K562 (cell line): ENCODE results near the gene AQP2. TPM values are rescaled to one million over a fixed set of nuclear protein-coding genes. Genes with fewer than 3 reads are reported as not detected.

ENCODE experiments used
- ATAC-seq: fragments of 200-7000 bp; cut with Tn5 transposase; 3 replicates; pipeline ENCODE4 v1.9.1; 2020; ENCODE audit warnings: moderate library complexity
- BruUV-seq: library from RNA; stranded (reverse); fragments of 400-500 nt; replicated peaks from 2 replicates; lab custom pipeline; 2021; lab: Mats Ljungman, UMichigan
- CTCF ChIA-PET: fragments of 300-600 bp; formaldehyde crosslinking; extraction: SDS; loops from one replicate; lab custom pipeline; 2021; ENCODE audit warnings: low intra/inter-chr PET ratio; lab: Yijun Ruan, JAX
- POLR2A ChIA-PET: fragments of 300-600, 350-650 bp; sonication (Branson Sonifier 250); formaldehyde crosslinking; extraction: SDS; loops from one replicate; lab custom pipeline; 2021; ENCODE audit warnings: antibody characterized with exemption, inconsistent platforms; lab: Yijun Ruan, JAX
- DNase-seq, 4 experiments: peaks; one replicate each; pipeline versions ENCODE4 v3.0.0 to v3.0.0-alpha.2; 2011 to 2018; ENCODE audit warnings: low spot score in 3 of 4, mixed read lengths in 3 of 4; ENCODE audit errors: extremely low read depth in 1 of 4
- FAIRE-seq: peaks from 2 replicates; lab custom pipeline; 2011; peaks lifted over from hg19 to GRCh38; lab: Jason Lieb, UNC
- H2AFZ ChIP-seq: 2 replicates; pipeline ENCODE4 v1.6.0; 2011; ENCODE audit warnings: low read depth, low read length, control low read depth, inconsistent platforms
- H3K27ac ChIP-seq: fragments of 200-600 bp; 3 replicates; pipeline ENCODE4 v1.8.0; 2011; ENCODE audit warnings: low read depth, mild to moderate bottlenecking, control low read depth, inconsistent platforms, low read length, moderate library complexity, mixed read lengths; ENCODE audit errors: extremely low read depth
- H3K27me3 ChIP-seq, 2 experiments: fragments of 300-600 bp in 1 of 2; 2 replicates in 1 of 2; 3 replicates in 1 of 2; pipeline versions ENCODE4 v1.6.0 to v1.8.0; 2011; ENCODE audit warnings: inconsistent platforms in 2 of 2, low read length in 2 of 2, mild to moderate bottlenecking in 1 of 2, mixed read lengths in 1 of 2, moderate library complexity in 1 of 2; ENCODE audit not compliant: control insufficient read depth in 2 of 2, insufficient read depth in 2 of 2
- H3K36me3 ChIP-seq: fragments of 300-600 bp; 3 replicates; pipeline ENCODE4 v1.8.0; 2011; ENCODE audit warnings: mild to moderate bottlenecking, low read length, inconsistent platforms; ENCODE audit not compliant: control insufficient read depth, insufficient read depth
- H3K4me1 ChIP-seq, 2 experiments: fragments of 200-600 bp in 1 of 2; replicated peaks in 1 of 2; 2 replicates in 1 of 2; 3 replicates in 1 of 2; pipeline versions ENCODE4 v1.5.1 to v1.8.0; 2011; ENCODE audit warnings: inconsistent platforms in 2 of 2, low read length in 2 of 2, mild to moderate bottlenecking in 1 of 2, mixed read lengths in 1 of 2, moderate library complexity in 1 of 2; ENCODE audit not compliant: control insufficient read depth in 2 of 2, insufficient read depth in 2 of 2
- H3K4me2 ChIP-seq: 2 replicates; pipeline ENCODE4 v1.6.1; 2011; ENCODE audit warnings: low read length, control low read depth, inconsistent platforms, mixed read lengths; ENCODE audit not compliant: insufficient read depth
- H3K4me3 ChIP-seq: fragments of 200-600 bp; sonication (generic), shearing (Covaris generic); 2 replicates; pipeline ENCODE4 v1.5.1; 2016; ENCODE audit warnings: control low read depth, inconsistent platforms
- H3K79me2 ChIP-seq: fragments of 200-600 bp; 3 replicates; pipeline ENCODE4 v1.8.0; 2011; ENCODE audit warnings: low read length, inconsistent platforms; ENCODE audit not compliant: control insufficient read depth, insufficient read depth
- H3K9ac ChIP-seq, 2 experiments: 2 replicates each; pipeline versions ENCODE4 v1.6.0 to v1.6.1; 2011; ENCODE audit warnings: low read depth in 2 of 2, low read length in 2 of 2, control low read depth in 1 of 2, inconsistent platforms in 1 of 2, mild to moderate bottlenecking in 1 of 2, mixed read lengths in 1 of 2; ENCODE audit not compliant: insufficient read depth in 1 of 2
- H3K9me1 ChIP-seq: one replicate; pipeline ENCODE4 v1.6.0; 2011; ENCODE audit warnings: inconsistent platforms, mild to moderate bottlenecking, low read length, moderate library complexity; ENCODE audit not compliant: control insufficient read depth, insufficient read depth
- H3K9me3 ChIP-seq: replicated peaks from 2 replicates; pipeline ENCODE4 v1.5.1; 2011; ENCODE audit warnings: low read depth, low read length, inconsistent platforms; ENCODE audit not compliant: control insufficient read depth, insufficient read depth
- H4K20me1 ChIP-seq: replicated peaks from 2 replicates; pipeline ENCODE4 v1.6.1; 2011; ENCODE audit warnings: low read length, inconsistent platforms, mixed read lengths; ENCODE audit not compliant: control insufficient read depth, insufficient read depth
- BHLHE40 ChIP-seq: IDR thresholded peaks from 2 replicates; pipeline ENCODE4 v1.6.1; 2011; ENCODE audit warnings: low read length, improper control_type of control experiment
- KHSRP ChIP-seq: fragments of 450-650 bp; IDR thresholded peaks from 2 replicates; pipeline ENCODE4 v1.6.1; 2017
- ZBTB33 ChIP-seq: sonication (generic); formaldehyde crosslinking; IDR thresholded peaks from 2 replicates; pipeline ENCODE4 v1.8.1; 2023; ENCODE audit warnings: mild to moderate bottlenecking, missing genetic modification reagents
- ZFPM2 ChIP-seq: fragments of 250-450 bp; sonication (Bioruptor Pico); IDR thresholded peaks from 2 replicates; pipeline ENCODE4 v1.5.1; 2022; ENCODE audit warnings: mild to moderate bottlenecking
- ZNF347 ChIP-seq: fragments of 450-650 bp; formaldehyde crosslinking; IDR thresholded peaks from 2 replicates; pipeline ENCODE4 v1.4.0; 2020; ENCODE audit warnings: low read depth, mild to moderate bottlenecking, moderate library complexity
- WGBS: fragments of 100-300 bp; shearing (Covaris generic); methylation state at CpG from one replicate; pipeline ENCODE4 v1.1.6; 2016; ENCODE audit warnings: low coverage, mixed read lengths; ENCODE audit not compliant: insufficient coverage; ENCODE audit errors: missing lambda C conversion rate; 5-methylcytosine and 5-hydroxymethylcytosine counted together
- in situ Hi-C: fragments of 300-500 bp; cut with MboI; formaldehyde crosslinking; loops from 4 replicates; pipeline ENCODE4 v1.15.0; 2018; ENCODE audit warnings: inconsistent platforms, mixed read lengths
- intact Hi-C: fragments of 100-400 bp; cut with micrococcal nuclease; formaldehyde crosslinking; loops from 2 replicates; pipeline ENCODE4 v1.14.2; 2022
- polyA plus RNA-seq, 8 experiments: library from polyadenylated mRNA; depleted of rRNA in 4 of 8; stranded (reverse) in 5 of 8; unstranded in 3 of 8; fragments of >200 nt; fragmentation: Nextera tagmentation in 2 of 8; fragmentation: Illumina TruSeq in 1 of 8; extraction: Ambion mirVana in 2 of 8; extraction: Trizol in 1 of 8; gene quantifications; 2 replicates each; pipeline versions ENCODE4 v1.2.1 to v1.2.3, GENCODE V29; 2011 to 2014; ENCODE audit warnings: inconsistent platforms in 1 of 8, missing spikeins in 1 of 8
- total RNA-seq, 7 experiments: library from RNA; depleted of rRNA in 6 of 7; stranded (reverse); fragments of >200 nt in 6 of 7; fragmentation: Illumina TruSeq in 2 of 7; extraction: Trizol in 2 of 7; gene quantifications; 2 replicates each; pipeline versions ENCODE4 v1.2.1 to v1.2.3, GENCODE V29; 2011 to 2021; ENCODE audit warnings: low replicate concordance in 1 of 7
- TF ChIP-seq, protein P1 (sequence below): sonication (generic); formaldehyde crosslinking; IDR thresholded peaks from 2 replicates; pipeline ENCODE4 v1.5.0; 2020; ENCODE audit warnings: missing genetic modification reagents
- TF ChIP-seq, protein P2 (sequence below): sonication (generic); formaldehyde crosslinking; IDR thresholded peaks from 2 replicates; pipeline ENCODE4 v1.9.0; 2022; ENCODE audit warnings: mild to moderate bottlenecking, missing genetic modification reagents
- TF ChIP-seq, protein P3 (sequence below), 2 experiments: fragments of 450-650 bp in 1 of 2; IDR thresholded peaks; 2 replicates each; pipeline ENCODE4 v1.6.1; 2011 to 2017; ENCODE audit warnings: low read depth in 2 of 2, antibody characterized with exemption in 1 of 2, borderline replicate concordance in 1 of 2, low read length in 1 of 2, mild to moderate bottlenecking in 1 of 2, mixed read lengths in 1 of 2; ENCODE audit not compliant: control insufficient read depth in 1 of 2

AQP2 gene
- total and polyA plus RNA-seq, 9 of the 15 experiments (the other 6 are each of a cell fraction or from before 2014, with no cell fraction given): not detected

DNA sequence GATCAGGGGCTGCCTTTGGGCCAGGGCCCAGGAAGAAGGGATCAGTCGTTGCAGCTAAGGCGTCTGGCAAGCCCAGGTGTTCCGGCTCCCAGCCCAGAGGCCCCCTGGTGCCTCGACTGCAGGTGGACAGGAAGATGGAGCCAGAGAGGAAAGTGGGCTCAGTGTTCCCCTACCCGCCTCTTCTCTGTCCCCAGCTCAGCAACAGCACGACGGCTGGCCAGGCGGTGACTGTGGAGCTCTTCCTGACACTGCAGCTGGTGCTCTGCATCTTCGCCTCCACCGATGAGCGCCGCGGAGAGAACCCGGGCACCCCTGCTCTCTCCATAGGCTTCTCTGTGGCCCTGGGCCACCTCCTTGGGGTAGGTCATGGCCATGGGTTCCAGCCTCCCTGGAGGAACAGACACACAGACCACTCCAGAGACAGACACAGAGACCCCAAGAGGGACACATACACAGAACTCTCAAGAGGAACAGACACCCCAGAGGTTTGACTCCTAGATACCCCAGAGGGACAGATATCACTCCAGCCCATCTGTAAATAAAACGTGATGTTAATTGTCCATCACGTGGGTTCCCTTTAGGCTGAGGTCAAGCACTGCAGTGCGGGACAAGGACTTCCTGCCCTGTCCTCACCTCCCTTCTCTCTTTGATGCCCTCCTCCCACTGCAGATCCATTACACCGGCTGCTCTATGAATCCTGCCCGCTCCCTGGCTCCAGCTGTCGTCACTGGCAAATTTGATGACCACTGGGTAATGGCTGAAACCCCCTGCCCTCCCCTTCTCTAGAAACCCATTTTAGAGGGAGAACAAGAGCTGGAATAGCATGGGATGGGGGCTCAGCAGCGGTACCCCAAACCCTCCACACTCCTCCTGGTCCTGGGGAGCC lies 3.7 kb downstream of the AQP2 start:
- BruUV-seq: no TSS peak
- H3K9me1 ChIP-seq: no peaks in the 10 kb centered on the region
- 28% methylated on average over 21 of the region's 21 CpGs for WGBS
- no peak for FAIRE-seq
- no peak overlapping the region for H3K4me2 ChIP-seq
- intact Hi-C loops: no loop called here
- peaks cover 0 to 25% of the 10 kb centered on the region in 2 experiments; a peak in 2 of 5 replicates for H3K4me1 ChIP-seq
- H3K4me3 ChIP-seq: no peak overlapping the region
- 0 out of 4 replicates have a peak overlapping the region, but pooled peaks of 1 of the 2 experiments have one; percentile 31 for H3K9ac ChIP-seq
- H3K27me3 ChIP-seq: peaks cover 11 to 47% of the 10 kb centered on the region in 2 experiments; a peak in 4 of 5 replicates
- CTCF ChIA-PET: interaction anchor here (0.7 kb wide), 1 partner anchor 22 kb away, joined by 7 read pairs; no protein-coding TSS in a partner anchor
- TF ChIP-seq, protein P1, sequence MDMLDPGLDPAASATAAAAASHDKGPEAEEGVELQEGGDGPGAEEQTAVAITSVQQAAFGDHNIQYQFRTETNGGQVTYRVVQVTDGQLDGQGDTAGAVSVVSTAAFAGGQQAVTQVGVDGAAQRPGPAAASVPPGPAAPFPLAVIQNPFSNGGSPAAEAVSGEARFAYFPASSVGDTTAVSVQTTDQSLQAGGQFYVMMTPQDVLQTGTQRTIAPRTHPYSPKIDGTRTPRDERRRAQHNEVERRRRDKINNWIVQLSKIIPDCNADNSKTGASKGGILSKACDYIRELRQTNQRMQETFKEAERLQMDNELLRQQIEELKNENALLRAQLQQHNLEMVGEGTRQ (CRISPR knock-in tag): peak; percentile 27; the same call in 1 of the 2 replicates
- TF ChIP-seq BHLHE40 (peak; percentile 64; the same call in 1 of the 2 replicates), ZNF347 (CRISPR knock-in tag) (no peak), ZFPM2 (CRISPR knock-in tag) (no peak), KHSRP (no peak), ZBTB33 (CRISPR knock-in tag) (no peak)
- TF ChIP-seq, protein P2, sequence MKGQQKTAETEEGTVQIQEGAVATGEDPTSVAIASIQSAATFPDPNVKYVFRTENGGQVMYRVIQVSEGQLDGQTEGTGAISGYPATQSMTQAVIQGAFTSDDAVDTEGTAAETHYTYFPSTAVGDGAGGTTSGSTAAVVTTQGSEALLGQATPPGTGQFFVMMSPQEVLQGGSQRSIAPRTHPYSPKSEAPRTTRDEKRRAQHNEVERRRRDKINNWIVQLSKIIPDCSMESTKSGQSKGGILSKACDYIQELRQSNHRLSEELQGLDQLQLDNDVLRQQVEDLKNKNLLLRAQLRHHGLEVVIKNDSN (CRISPR knock-in tag): peak; percentile 57
- TF ChIP-seq, protein P3, sequence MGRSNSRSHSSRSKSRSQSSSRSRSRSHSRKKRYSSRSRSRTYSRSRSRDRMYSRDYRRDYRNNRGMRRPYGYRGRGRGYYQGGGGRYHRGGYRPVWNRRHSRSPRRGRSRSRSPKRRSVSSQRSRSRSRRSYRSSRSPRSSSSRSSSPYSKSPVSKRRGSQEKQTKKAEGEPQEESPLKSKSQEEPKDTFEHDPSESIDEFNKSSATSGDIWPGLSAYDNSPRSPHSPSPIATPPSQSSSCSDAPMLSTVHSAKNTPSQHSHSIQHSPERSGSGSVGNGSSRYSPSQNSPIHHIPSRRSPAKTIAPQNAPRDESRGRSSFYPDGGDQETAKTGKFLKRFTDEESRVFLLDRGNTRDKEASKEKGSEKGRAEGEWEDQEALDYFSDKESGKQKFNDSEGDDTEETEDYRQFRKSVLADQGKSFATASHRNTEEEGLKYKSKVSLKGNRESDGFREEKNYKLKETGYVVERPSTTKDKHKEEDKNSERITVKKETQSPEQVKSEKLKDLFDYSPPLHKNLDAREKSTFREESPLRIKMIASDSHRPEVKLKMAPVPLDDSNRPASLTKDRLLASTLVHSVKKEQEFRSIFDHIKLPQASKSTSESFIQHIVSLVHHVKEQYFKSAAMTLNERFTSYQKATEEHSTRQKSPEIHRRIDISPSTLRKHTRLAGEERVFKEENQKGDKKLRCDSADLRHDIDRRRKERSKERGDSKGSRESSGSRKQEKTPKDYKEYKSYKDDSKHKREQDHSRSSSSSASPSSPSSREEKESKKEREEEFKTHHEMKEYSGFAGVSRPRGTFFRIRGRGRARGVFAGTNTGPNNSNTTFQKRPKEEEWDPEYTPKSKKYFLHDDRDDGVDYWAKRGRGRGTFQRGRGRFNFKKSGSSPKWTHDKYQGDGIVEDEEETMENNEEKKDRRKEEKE (IDR thresholded peaks at IDR 0.05; ENCODE audit: borderline replicate concordance in 1 of 2, control insufficient read depth in 1 of 2, low read depth in 2 of 2, low read length in 1 of 2): no peak
- TF ChIP-seq, all 486 proteins: peak for 3
- Histone ChIP-seq H3K36me3 (no peaks in the 10 kb centered on the region), H3K79me2 (no peaks in the 10 kb centered on the region), H4K20me1 (no peaks in the 10 kb centered on the region), H3K27ac (no peak overlapping the region), H3K9me3 (no peaks in the 10 kb centered on the region), H2AFZ (no peak overlapping the region)
- ATAC-seq (peak; percentile 12; the same call in 1 of the 3 replicates), DNase-seq (no peak)
- POLR2A ChIA-PET: interaction anchor here (0.7 to 0.9 kb wide), 3 partner anchors 15 to 529 kb away, joined by 3 to 4 read pairs (median 3); no protein-coding TSS in a partner anchor
- in situ Hi-C loops: no loop called here
